ENCODE data around the gene TMTC2. TPM values are rescaled to one million over a fixed set of nuclear protein-coding genes. Genes with fewer than 3 reads are reported as not detected.

Gene TMTC2
- total and polyA plus RNA-seq, 2 experiments from 2014 or later, result 1.5 to 12.0 TPM

DNA sequence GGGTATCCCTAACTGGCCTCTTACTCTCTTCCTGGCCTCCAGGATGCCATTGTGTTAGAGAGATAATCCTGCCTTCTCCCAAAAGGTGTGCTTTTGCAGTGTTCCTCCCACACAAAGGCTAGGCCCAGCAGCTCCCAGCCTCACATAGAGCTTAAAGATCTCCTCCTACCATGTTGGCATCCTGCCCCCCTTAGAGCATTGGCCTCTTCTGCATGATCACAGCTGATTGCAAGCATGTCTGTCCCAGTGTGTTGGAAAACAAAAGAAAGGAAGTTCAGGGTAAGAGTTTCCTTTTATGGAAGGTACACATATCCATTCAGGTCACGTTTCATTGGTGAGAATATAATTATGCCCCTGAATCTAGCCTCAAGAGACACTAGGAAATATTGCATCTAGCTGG, 405.4 kb downstream of the TMTC2 start:
- no peaks in the 10 kb centered on the region for H3K9me3 ChIP-seq (ENCODE audit: low read depth)
- no peaks in the 10 kb centered on the region for H3K27me3 ChIP-seq
- H3K4me3 ChIP-seq, result no peak overlapping the region
- H3K9me2 ChIP-seq (replicated peaks; ENCODE audit: insufficient read depth), result no peaks in the 10 kb centered on the region
- TF ChIP-seq EZH2phosphoT487 (IDR thresholded peaks at IDR 0.05; ENCODE audit: low read depth, severe bottlenecking, unreplicated experiment) (no peak), EZH2 (IDR thresholded peaks at IDR 0.05; ENCODE audit: borderline replicate concordance) (no peak)
- H3K4me2 ChIP-seq, result no peak overlapping the region
- no peaks in the 10 kb centered on the region for H3K79me2 ChIP-seq
- H3K36me3 ChIP-seq (replicated peaks; ENCODE audit: insufficient read depth, low read depth), result no peaks in the 10 kb centered on the region
- H3K4me1 ChIP-seq (ENCODE audit: insufficient read depth), result no peaks in the 10 kb centered on the region
- H2AFZ ChIP-seq, result no peak overlapping the region
- DNase-seq (ENCODE audit: low spot score), result no peak
- 72% methylated on average over 1 of the region's 1 CpG for WGBS (ENCODE audit: low lambda C conversion rate, missing lambda C conversion rate)
- H3K27ac ChIP-seq, result peak overlapping the region; percentile 57
- no peaks in the 10 kb centered on the region for H4K20me1 ChIP-seq (ENCODE audit: insufficient read depth, poor library complexity, severe bottlenecking)

DNA sequence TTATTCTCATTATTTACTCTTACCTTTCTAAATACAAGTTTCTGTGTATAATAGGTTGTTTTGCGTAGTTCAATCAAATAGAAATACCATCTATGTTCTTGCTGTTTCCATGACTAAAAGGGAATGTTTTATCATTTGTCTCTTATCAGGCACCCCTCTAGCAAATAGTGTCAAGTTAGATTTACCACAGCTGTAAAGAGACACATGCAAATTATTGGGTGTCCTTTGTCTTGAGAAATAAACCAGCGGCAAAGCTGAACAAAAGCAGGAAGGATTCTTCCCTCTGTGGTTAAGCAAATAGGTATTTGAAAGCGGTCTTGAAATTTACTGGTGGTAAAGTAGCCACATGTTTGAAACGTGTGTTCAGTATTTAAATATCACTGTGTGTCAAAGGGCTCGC, 405.9 kb downstream of the TMTC2 start:
- no peak overlapping the region for H3K4me2 ChIP-seq
- no peak overlapping the region for H3K4me3 ChIP-seq
- peak overlapping the region; percentile 57 for H3K27ac ChIP-seq
- no peaks in the 10 kb centered on the region for H3K9me2 ChIP-seq (replicated peaks; ENCODE audit: insufficient read depth)
- no peaks in the 10 kb centered on the region for H4K20me1 ChIP-seq (ENCODE audit: insufficient read depth, poor library complexity, severe bottlenecking)
- WGBS (ENCODE audit: low lambda C conversion rate, missing lambda C conversion rate), result 74% methylated on average over 5 of the region's 5 CpGs
- TF ChIP-seq EZH2phosphoT487 (IDR thresholded peaks at IDR 0.05; ENCODE audit: low read depth, severe bottlenecking, unreplicated experiment), result no peak
- TF ChIP-seq EZH2 (IDR thresholded peaks at IDR 0.05; ENCODE audit: borderline replicate concordance), result no peak
- TF ChIP-seq, protein P1, sequence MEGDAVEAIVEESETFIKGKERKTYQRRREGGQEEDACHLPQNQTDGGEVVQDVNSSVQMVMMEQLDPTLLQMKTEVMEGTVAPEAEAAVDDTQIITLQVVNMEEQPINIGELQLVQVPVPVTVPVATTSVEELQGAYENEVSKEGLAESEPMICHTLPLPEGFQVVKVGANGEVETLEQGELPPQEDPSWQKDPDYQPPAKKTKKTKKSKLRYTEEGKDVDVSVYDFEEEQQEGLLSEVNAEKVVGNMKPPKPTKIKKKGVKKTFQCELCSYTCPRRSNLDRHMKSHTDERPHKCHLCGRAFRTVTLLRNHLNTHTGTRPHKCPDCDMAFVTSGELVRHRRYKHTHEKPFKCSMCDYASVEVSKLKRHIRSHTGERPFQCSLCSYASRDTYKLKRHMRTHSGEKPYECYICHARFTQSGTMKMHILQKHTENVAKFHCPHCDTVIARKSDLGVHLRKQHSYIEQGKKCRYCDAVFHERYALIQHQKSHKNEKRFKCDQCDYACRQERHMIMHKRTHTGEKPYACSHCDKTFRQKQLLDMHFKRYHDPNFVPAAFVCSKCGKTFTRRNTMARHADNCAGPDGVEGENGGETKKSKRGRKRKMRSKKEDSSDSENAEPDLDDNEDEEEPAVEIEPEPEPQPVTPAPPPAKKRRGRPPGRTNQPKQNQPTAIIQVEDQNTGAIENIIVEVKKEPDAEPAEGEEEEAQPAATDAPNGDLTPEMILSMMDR (IDR thresholded peaks at IDR 0.05; ENCODE audit: poor library complexity), result no peak
- no peaks in the 10 kb centered on the region for H3K4me1 ChIP-seq (ENCODE audit: insufficient read depth)
- no peak for DNase-seq (ENCODE audit: low spot score)
- no peaks in the 10 kb centered on the region for H3K9me3 ChIP-seq (ENCODE audit: low read depth)
- H3K79me2 ChIP-seq, result no peaks in the 10 kb centered on the region
- no peaks in the 10 kb centered on the region for H3K27me3 ChIP-seq
- no peaks in the 10 kb centered on the region for H3K36me3 ChIP-seq (replicated peaks; ENCODE audit: insufficient read depth, low read depth)
- H2AFZ ChIP-seq, result no peak overlapping the region

DNA sequence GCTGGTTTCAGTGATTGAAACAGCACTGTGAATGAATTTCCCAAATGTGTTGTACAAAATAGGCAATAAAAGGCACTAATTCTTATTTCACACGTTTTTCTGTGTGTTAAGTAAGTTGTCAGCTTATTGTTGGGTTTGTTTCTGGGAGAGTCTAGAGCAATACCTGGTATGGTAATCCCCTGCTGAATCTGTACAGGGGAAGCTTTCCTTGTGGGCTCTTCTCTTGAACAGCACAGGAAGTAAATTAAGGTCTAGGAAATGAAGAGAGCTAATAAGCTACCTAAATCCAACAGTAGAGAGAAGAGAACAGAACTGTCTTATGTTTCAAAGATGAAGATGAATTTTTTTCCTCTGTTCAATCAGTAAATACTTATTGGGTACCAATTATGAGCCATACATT, 406.7 kb downstream of the TMTC2 start:
- no peaks in the 10 kb centered on the region for H3K36me3 ChIP-seq (replicated peaks; ENCODE audit: insufficient read depth, low read depth)
- H3K4me1 ChIP-seq (ENCODE audit: insufficient read depth), result no peaks in the 10 kb centered on the region
- WGBS (ENCODE audit: low lambda C conversion rate, missing lambda C conversion rate), result 72% methylated on average over 1 of the region's 1 CpG
- no peak overlapping the region for H3K4me3 ChIP-seq
- no peak overlapping the region for H3K27ac ChIP-seq
- H3K4me2 ChIP-seq, result no peak overlapping the region
- no peaks in the 10 kb centered on the region for H4K20me1 ChIP-seq (ENCODE audit: insufficient read depth, poor library complexity, severe bottlenecking)
- TF ChIP-seq EZH2 (IDR thresholded peaks at IDR 0.05; ENCODE audit: borderline replicate concordance) (no peak), EZH2phosphoT487 (IDR thresholded peaks at IDR 0.05; ENCODE audit: low read depth, severe bottlenecking, unreplicated experiment) (no peak)
- TF ChIP-seq, protein P1 (IDR thresholded peaks at IDR 0.05; ENCODE audit: poor library complexity), result no peak
- no peaks in the 10 kb centered on the region for H3K27me3 ChIP-seq
- H3K9me2 ChIP-seq (replicated peaks; ENCODE audit: insufficient read depth), result no peaks in the 10 kb centered on the region
- DNase-seq (ENCODE audit: low spot score), result no peak
- no peaks in the 10 kb centered on the region for H3K79me2 ChIP-seq
- H2AFZ ChIP-seq, result no peak overlapping the region
- no peaks in the 10 kb centered on the region for H3K9me3 ChIP-seq (ENCODE audit: low read depth)

DNA sequence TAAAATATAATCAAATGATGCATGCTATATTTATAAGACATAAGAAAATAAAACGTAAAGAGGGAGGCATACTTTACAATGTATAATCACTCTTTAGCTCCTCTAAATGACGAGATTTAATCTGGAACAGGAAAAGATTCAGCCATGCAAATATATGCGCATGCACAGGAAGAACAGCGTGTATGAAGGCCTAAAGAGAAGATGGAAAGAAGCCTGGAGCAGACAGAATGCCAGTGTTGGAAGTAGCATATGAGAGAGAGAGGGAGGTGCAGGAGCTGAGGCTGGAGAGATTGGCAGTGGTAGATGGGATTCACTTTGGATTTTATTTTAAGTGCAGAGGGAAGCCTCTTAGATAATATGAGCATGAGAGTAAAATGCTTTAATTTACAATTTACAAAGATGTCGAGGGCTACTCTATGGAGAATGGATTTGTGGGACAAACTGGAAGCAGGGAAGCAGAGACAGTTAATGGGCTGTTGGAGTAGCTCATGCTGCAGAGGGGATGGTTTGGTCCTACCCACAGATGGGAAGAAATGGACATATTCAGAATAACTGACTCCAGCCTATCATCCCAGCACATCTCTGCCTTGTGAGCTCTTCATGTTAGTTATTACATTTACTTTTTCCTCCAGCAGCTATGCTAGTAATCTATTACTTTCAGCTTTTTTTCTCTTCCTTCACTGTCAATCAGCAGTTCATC, 411.1 kb downstream of the TMTC2 start:
- no peaks in the 10 kb centered on the region for H3K9me3 ChIP-seq (ENCODE audit: low read depth)
- H3K27me3 ChIP-seq, result no peaks in the 10 kb centered on the region
- H3K36me3 ChIP-seq (replicated peaks; ENCODE audit: insufficient read depth, low read depth), result no peaks in the 10 kb centered on the region
- TF ChIP-seq EZH2 (IDR thresholded peaks at IDR 0.05; ENCODE audit: borderline replicate concordance) (no peak), EZH2phosphoT487 (IDR thresholded peaks at IDR 0.05; ENCODE audit: low read depth, severe bottlenecking, unreplicated experiment) (no peak)
- TF ChIP-seq, protein P1 (IDR thresholded peaks at IDR 0.05; ENCODE audit: poor library complexity), result no peak
- no peak overlapping the region for H3K4me2 ChIP-seq
- no peak overlapping the region for H3K4me3 ChIP-seq
- no peaks in the 10 kb centered on the region for H3K4me1 ChIP-seq (ENCODE audit: insufficient read depth)
- DNase-seq (ENCODE audit: low spot score), result no peak
- no peak overlapping the region for H3K27ac ChIP-seq
- no peak overlapping the region for H2AFZ ChIP-seq
- no peaks in the 10 kb centered on the region for H4K20me1 ChIP-seq (ENCODE audit: insufficient read depth, poor library complexity, severe bottlenecking)
- WGBS (ENCODE audit: low lambda C conversion rate, missing lambda C conversion rate), result 94% methylated on average over 5 of the region's 5 CpGs
- no peaks in the 10 kb centered on the region for H3K79me2 ChIP-seq
- H3K9me2 ChIP-seq (replicated peaks; ENCODE audit: insufficient read depth), result no peaks in the 10 kb centered on the region

Measured in hepatocyte (in vitro differentiated cells).